Measurements from ENCODE around the gene TNRC6C. TPM values are rescaled to one million over a fixed set of nuclear protein-coding genes. Genes with fewer than 3 reads are reported as not detected.

TNRC6C gene
- polyA plus RNA-seq, 3 donors, result 0.38 to 0.80 (median 0.46) TPM

DNA sequence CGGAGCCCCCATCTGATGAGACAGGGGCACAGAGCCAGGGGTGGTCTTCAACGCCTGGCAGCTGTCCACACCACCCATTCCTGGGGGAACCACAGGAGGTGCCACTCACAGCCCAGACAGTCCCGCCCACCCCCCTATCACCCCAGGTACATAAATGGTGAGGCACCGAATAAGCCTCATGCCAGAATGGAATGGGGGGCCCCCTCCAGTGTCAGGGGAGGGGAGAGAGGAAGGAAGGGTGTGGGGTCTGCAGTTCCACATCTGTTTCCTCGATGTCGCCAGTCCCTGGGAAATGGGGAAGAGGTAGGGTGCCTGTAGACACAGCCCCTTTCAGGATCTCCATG, 168.4 kb downstream of the TNRC6C start:
- Histone ChIP-seq H3K9me3 (replicated peaks in 1 of 2; ENCODE audit: control insufficient read depth in 1 of 2, insufficient read depth in 1 of 2, low read length in 2 of 2) (no peaks in the 10 kb centered on the region), H3K27me3 (ENCODE audit: control insufficient read depth in 2 of 2, insufficient read depth in 2 of 2, low read length in 2 of 2) (no peaks in the 10 kb centered on the region), H3K9ac (ENCODE audit: insufficient read depth, low read length, poor library complexity, severe bottlenecking) (peak overlapping the region; percentile 12), H3K36me3 (replicated peaks in 1 of 2; ENCODE audit: control insufficient read depth in 1 of 2, insufficient read depth in 2 of 2, low read length in 2 of 2) (peaks cover 32 to 33% of the 10 kb centered on the region in 2 donors), H3K4me3 (replicated peaks in 1 of 3; ENCODE audit: low read depth in 2 of 3, low read length in 3 of 3) (peak overlapping the region in 2 of 3 experiments; percentile 95 to 96), H3K4me2 (replicated peaks; ENCODE audit: extremely low read depth, low read length, poor library complexity, severe bottlenecking) (peak overlapping the region; percentile 100), H4K20me1 (ENCODE audit: insufficient read depth, low read length) (peaks cover 57% of the 10 kb centered on the region), H3K4me1 (ENCODE audit: control insufficient read depth in 1 of 2, insufficient read depth in 2 of 2, low read length in 2 of 2) (peaks cover 78 to 85% of the 10 kb centered on the region in 2 donors), H3K79me2 (ENCODE audit: insufficient read depth, low read length) (peaks cover 90% of the 10 kb centered on the region), H3K27ac (ENCODE audit: low read depth in 1 of 2, low read length in 2 of 2) (peak overlapping the region; percentile 85 to 93), H2AFZ (ENCODE audit: insufficient read depth, low read depth, low read length, poor library complexity, severe bottlenecking) (no peak overlapping the region)
- peaks cover 27 to 29% of the 10 kb centered on the region in 2 donors for H3K36me3 Mint-ChIP-seq
- DNase-seq, result no peak
- WGBS (ENCODE audit: insufficient coverage), result 8% methylated on average over 4 of the region's 6 CpGs
- H3K9me3 Mint-ChIP-seq, result no peaks in the 10 kb centered on the region
- TF ChIP-seq, protein P1, sequence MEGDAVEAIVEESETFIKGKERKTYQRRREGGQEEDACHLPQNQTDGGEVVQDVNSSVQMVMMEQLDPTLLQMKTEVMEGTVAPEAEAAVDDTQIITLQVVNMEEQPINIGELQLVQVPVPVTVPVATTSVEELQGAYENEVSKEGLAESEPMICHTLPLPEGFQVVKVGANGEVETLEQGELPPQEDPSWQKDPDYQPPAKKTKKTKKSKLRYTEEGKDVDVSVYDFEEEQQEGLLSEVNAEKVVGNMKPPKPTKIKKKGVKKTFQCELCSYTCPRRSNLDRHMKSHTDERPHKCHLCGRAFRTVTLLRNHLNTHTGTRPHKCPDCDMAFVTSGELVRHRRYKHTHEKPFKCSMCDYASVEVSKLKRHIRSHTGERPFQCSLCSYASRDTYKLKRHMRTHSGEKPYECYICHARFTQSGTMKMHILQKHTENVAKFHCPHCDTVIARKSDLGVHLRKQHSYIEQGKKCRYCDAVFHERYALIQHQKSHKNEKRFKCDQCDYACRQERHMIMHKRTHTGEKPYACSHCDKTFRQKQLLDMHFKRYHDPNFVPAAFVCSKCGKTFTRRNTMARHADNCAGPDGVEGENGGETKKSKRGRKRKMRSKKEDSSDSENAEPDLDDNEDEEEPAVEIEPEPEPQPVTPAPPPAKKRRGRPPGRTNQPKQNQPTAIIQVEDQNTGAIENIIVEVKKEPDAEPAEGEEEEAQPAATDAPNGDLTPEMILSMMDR (IDR thresholded peaks at IDR 0.05), result no peak
- peaks cover 0 to 6% (median 0%) of the 10 kb centered on the region in 3 donors for H3K27me3 Mint-ChIP-seq (ENCODE audit: low read depth in 3 of 3)
- intact Hi-C loops (cut with micrococcal nuclease), result loop anchor here (2.0 to 5.0 kb wide), 2 partner anchors 14 to 45 kb away; no protein-coding TSS in a partner anchor
- peak overlapping the region; percentile 85 to 93 (median 92) for H3K27ac Mint-ChIP-seq
- H3K4me1 Mint-ChIP-seq, result peaks cover 71% of the 10 kb centered on the region
- peak overlapping the region; percentile 89 to 90 for H3K4me3 Mint-ChIP-seq

DNA sequence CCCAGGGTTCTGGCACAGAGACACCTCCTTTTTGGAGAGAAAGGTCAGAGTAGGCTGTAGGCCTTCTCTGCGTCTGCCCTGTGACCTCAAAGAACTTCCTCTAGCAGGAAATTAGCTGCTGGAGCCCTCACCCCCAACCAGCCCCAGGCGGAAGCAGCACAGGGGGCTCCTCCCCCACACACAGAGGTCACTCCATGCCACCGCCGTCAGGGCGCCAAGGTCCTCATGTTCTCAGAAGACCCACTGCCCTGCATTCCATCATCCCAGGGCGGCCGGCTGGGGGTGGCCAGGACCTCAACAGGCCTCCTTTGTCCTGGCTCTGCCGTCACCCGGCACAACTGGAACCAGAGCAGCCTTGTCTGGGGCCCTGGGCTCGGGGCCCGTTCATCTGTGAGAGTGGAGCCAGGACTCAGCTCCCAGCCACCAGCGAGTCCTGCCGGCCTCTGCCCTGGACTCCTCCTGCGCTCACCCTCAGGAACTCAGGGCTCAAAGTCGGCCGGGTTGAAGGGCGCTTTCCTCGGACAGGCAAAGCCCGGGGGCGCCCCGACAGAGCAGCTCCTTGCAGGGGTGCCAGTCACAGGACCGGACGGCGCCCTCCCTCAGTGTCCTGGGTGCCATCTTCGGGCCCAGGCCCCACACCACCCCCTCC, 168.9 kb downstream of the TNRC6C start:
- 1% methylated on average over 24 of the region's 25 CpGs for WGBS (ENCODE audit: insufficient coverage)
- Histone ChIP-seq H3K9me3 (replicated peaks in 1 of 2; ENCODE audit: control insufficient read depth in 1 of 2, insufficient read depth in 1 of 2, low read length in 2 of 2) (no peaks in the 10 kb centered on the region), H3K27me3 (ENCODE audit: control insufficient read depth in 2 of 2, insufficient read depth in 2 of 2, low read length in 2 of 2) (no peaks in the 10 kb centered on the region), H3K36me3 (replicated peaks in 1 of 2; ENCODE audit: control insufficient read depth in 1 of 2, insufficient read depth in 2 of 2, low read length in 2 of 2) (peaks cover 27 to 28% of the 10 kb centered on the region in 2 donors), H3K27ac (ENCODE audit: low read depth in 1 of 2, low read length in 2 of 2) (peak overlapping the region; percentile 85 to 93), H3K79me2 (ENCODE audit: insufficient read depth, low read length) (peaks cover 92% of the 10 kb centered on the region), H3K4me2 (replicated peaks; ENCODE audit: extremely low read depth, low read length, poor library complexity, severe bottlenecking) (peak overlapping the region; percentile 100), H3K9ac (ENCODE audit: insufficient read depth, low read length, poor library complexity, severe bottlenecking) (peak overlapping the region; percentile 70), H4K20me1 (ENCODE audit: insufficient read depth, low read length) (peaks cover 57% of the 10 kb centered on the region), H3K4me1 (ENCODE audit: control insufficient read depth in 1 of 2, insufficient read depth in 2 of 2, low read length in 2 of 2) (peaks cover 75 to 85% of the 10 kb centered on the region in 2 donors), H2AFZ (ENCODE audit: insufficient read depth, low read depth, low read length, poor library complexity, severe bottlenecking) (peak overlapping the region; percentile 67), H3K4me3 (replicated peaks in 1 of 3; ENCODE audit: low read depth in 2 of 3, low read length in 3 of 3) (peak overlapping the region; percentile 71 to 96 (median 95))
- TF ChIP-seq, protein P1 (IDR thresholded peaks at IDR 0.05), result no peak
- intact Hi-C loops (cut with micrococcal nuclease), result loop anchor here (2.0 to 5.0 kb wide), 2 partner anchors 15 to 45 kb away; no protein-coding TSS in a partner anchor
- peaks cover 22 to 24% of the 10 kb centered on the region in 2 donors for H3K36me3 Mint-ChIP-seq
- peaks cover 0 to 6% (median 0%) of the 10 kb centered on the region in 3 donors for H3K27me3 Mint-ChIP-seq (ENCODE audit: low read depth in 3 of 3)
- peak overlapping the region; percentile 89 to 90 for H3K4me3 Mint-ChIP-seq
- H3K27ac Mint-ChIP-seq, result peak overlapping the region; percentile 85 to 93 (median 92)
- peaks cover 68% of the 10 kb centered on the region for H3K4me1 Mint-ChIP-seq
- peak; percentile 79 to 80 (median 80) for DNase-seq
- H3K9me3 Mint-ChIP-seq, result no peaks in the 10 kb centered on the region

Data from CD14-positive monocyte (primary cell).